GM21515 (cell line): ENCODE measurements around the gene LBX2.

ENCODE experiments used
- ATAC-seq: cut with Tn5 transposase; IDR thresholded peaks from one replicate; pipeline ENCODE4 v1.9.1; 2021; ENCODE audit not compliant: unreplicated experiment

Gene LBX2

GRCh38 chr2:74526649-74527230 lies 27.3 kb upstream of the LBX2 start:
- ATAC-seq, result no peak

GRCh38 chr2:74525717-74526648 lies 26.6 kb upstream of the LBX2 start, which contains the start of gene DQX1:
Gene DQX1, minus strand, starts transcription at chr2:74526231. Its CDS starts 502 bp downstream, at chr2:74525729.
- ATAC-seq, result no peak

- ATAC-seq, result no peak
Observed at GRCh38 chr2:74524955-74525716, 25.7 kb upstream of the LBX2 start.

GRCh38 chr2:74524005-74524404 lies 24.6 kb upstream of the LBX2 start:
- no peak for ATAC-seq

GRCh38 chr2:74522516-74522915 lies 23.1 kb upstream of the LBX2 start:
- ATAC-seq, result no peak

- ATAC-seq, result no peak
Observed at GRCh38 chr2:74516650-74517049, 17.2 kb upstream of the LBX2 start.

GRCh38 chr2:74515981-74516633 lies 16.7 kb upstream of the LBX2 start:
- ATAC-seq, result no peak

- no peak for ATAC-seq
Observed at GRCh38 chr2:74515271-74515980, 16.0 kb upstream of the LBX2 start.

- no peak for ATAC-seq
Observed at GRCh38 chr2:74514368-74515270, 15.2 kb upstream of the LBX2 start, which contains the start of gene TLX2. Gene TLX2, plus strand, starts transcription at chr2:74514450. Its CDS starts 357 bp downstream, at chr2:74514807.

GRCh38 chr2:74513605-74514367 lies 14.4 kb upstream of the LBX2 start:
- no peak for ATAC-seq

- ATAC-seq, result no peak
Observed at GRCh38 chr2:74512744-74513604, 13.6 kb upstream of the LBX2 start.

GRCh38 chr2:74511104-74511989 lies 11.9 kb upstream of the LBX2 start:
- no peak for ATAC-seq

- no peak for ATAC-seq
Observed at GRCh38 chr2:74510272-74510671, 10.9 kb upstream of the LBX2 start.

GRCh38 chr2:74507926-74508520 lies 8.6 kb upstream of the LBX2 start:
- peak; percentile 12 for ATAC-seq

GRCh38 chr2:74507145-74507925 lies 7.9 kb upstream of the LBX2 start, which contains the start of gene PCGF1:
Gene PCGF1, minus strand, starts transcription at chr2:74507695. Its CDS starts 27 bp downstream, at chr2:74507668.
- ATAC-seq, result peak; percentile 88
